Astrocyte of the spinal cord (primary cell): ENCODE measurements around the gene ARHGAP5.

Experiments used
- DNase-seq: peaks from one replicate; pipeline ENCODE4 v3.0.0; 2011; ENCODE audit warnings: low read depth, low spot score
- H3K4me3 ChIP-seq: 2 replicates; pipeline ENCODE4 v1.5.1; 2011; ENCODE audit warnings: low read depth, mild to moderate bottlenecking, low read length, moderate library complexity
- CTCF ChIP-seq: IDR thresholded peaks from 2 replicates; pipeline ENCODE4 v1.5.1; 2012; ENCODE audit warnings: low read depth, mild to moderate bottlenecking, low read length, inconsistent platforms
- in situ Hi-C: cut with HindIII; loops from 2 replicates; pipeline ENCODE4 v1.10.0; 2017; ENCODE audit warnings: low sequenced_read_pairs

Gene ARHGAP5

GRCh38 chr14:32193532-32193931 lies 116.4 kb downstream of the ARHGAP5 start:
- in situ Hi-C loops, result no loop called here
- no peak for TF ChIP-seq CTCF
- DNase-seq, result no peak
- no peak overlapping the region for H3K4me3 ChIP-seq

- in situ Hi-C loops, result no loop called here
- TF ChIP-seq CTCF, result no peak
- no peak for DNase-seq
- no peak overlapping the region for H3K4me3 ChIP-seq
Measured at GRCh38 chr14:32195636-32196035, 118.5 kb downstream of the ARHGAP5 start.

- DNase-seq, result no peak
- no peak for TF ChIP-seq CTCF
- in situ Hi-C loops, result no loop called here
- no peak overlapping the region for H3K4me3 ChIP-seq
Measured at GRCh38 chr14:32197919-32198318, 120.8 kb downstream of the ARHGAP5 start.

GRCh38 chr14:32200368-32201192 lies 123.5 kb downstream of the ARHGAP5 start:
- H3K4me3 ChIP-seq, result peak overlapping the region; percentile 73
- TF ChIP-seq CTCF, result no peak
- in situ Hi-C loops, result no loop called here
- DNase-seq, result no peak

- no peak for TF ChIP-seq CTCF
- peak overlapping the region; percentile 73 for H3K4me3 ChIP-seq
- in situ Hi-C loops, result no loop called here
- peak; percentile 72 for DNase-seq
Measured at GRCh38 chr14:32201193-32201815, 124.2 kb downstream of the ARHGAP5 start.

- no peak for TF ChIP-seq CTCF
- in situ Hi-C loops, result no loop called here
- peak within 1 kb of the TSS; percentile 73 for H3K4me3 ChIP-seq
- no peak for DNase-seq
Measured at GRCh38 chr14:32201816-32202490, 124.8 kb downstream of the ARHGAP5 start, which contains the start of gene RNU6-7. RNU6-7 (plus strand) TSS chr14:32202045.
